ENCODE data around the gene S1PR2.
"Not testable (repeated sequence)": the region's sequence is repeated elsewhere in the genome, so short reads cannot be mapped to it uniquely, and the experiment has no call there.

Gene S1PR2

DNA sequence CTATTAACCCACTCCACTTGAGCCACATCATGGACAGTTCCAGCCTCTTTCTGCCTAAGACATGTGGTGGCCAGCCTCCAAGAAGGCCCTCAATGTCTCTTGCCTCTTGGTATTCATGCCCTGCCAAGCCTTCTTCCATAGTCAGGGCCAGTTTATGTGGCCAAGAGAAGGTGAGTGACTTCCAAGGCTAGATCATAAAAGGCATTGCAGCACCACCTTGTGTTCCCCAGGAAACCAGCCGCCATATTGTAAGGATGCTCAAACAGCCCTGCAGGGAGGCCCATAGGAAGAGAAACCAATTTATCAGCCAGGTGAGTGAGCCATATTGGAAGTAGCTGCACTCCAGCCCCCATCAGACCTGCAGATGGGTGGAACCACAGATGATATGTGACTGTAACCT lies 24.1 kb downstream of the S1PR2 start:
- DNase-seq (ENCODE audit: extremely low read depth, low read depth), result no peak
- TF ChIP-seq CTCF (IDR thresholded peaks at IDR 0.05; ENCODE audit: low read depth, low read length), result no peak

DNA sequence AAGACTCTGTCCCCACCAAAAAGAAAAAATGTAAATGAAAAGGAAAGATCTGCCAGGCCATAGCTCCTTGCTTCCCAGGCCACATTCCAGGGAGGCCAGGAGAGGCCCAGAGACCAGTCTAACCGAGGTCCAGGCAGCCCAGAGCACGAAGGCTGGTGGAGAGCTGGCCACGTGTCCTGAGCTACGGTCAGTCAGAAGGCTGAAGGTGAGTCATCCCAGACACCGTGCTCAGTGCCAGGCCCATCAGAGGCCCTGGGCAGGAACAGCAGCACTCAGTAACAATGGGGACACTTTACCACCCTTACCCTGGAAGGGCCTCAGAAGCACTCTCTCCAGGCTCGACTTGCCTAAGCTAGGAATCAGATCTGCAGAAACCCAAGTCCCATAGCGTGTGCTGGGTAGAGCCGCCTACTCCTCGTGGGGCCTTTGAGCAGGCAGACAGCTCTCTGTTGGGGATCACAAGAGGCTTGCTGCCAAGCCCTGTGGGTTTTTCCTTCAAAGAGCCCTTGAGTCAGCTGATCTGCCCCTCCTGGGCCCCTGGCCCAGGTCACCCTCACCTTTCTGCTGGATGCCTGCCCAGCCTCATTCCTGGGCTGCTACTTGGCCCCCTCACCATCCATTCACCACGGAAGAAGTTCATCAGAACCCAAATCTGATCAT lies 24.8 kb downstream of the S1PR2 start:
- no peak for DNase-seq (ENCODE audit: extremely low read depth, low read depth)
- no peak for TF ChIP-seq CTCF (IDR thresholded peaks at IDR 0.05; ENCODE audit: low read depth, low read length)

- DNase-seq (ENCODE audit: extremely low read depth, low read depth), result no peak
- TF ChIP-seq CTCF (IDR thresholded peaks at IDR 0.05; ENCODE audit: low read depth, low read length), result no peak
Measured at GRCh38 chr19:10205636-10206035, 25.5 kb downstream of the S1PR2 start.

GRCh38 chr19:10203686-10204085 lies 27.4 kb downstream of the S1PR2 start:
- DNase-seq (ENCODE audit: extremely low read depth, low read depth), result no peak
- no peak for TF ChIP-seq CTCF (IDR thresholded peaks at IDR 0.05; ENCODE audit: low read depth, low read length)

DNA sequence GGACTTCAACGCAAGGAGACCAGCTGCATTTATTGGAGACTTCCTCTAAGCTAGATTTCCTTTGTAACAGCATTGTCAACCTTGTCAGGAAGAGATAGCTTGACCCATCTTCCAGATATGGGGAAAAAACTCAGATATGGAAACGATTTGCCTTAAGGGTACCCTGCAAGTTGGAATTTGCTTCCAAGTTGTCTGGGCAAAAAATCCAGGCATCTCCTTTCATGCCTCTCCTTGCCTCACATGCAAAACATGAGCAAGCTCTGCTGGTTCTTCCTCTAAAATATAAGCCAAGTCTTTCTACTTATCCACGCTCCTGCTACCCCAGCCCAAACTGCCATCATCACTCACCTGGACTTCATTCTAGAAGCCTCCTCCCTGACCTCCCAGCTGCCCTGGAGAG lies 30.0 kb downstream of the S1PR2 start:
- DNase-seq (ENCODE audit: extremely low read depth, low read depth), result no peak

GRCh38 chr19:10200101-10200500 lies 31.0 kb downstream of the S1PR2 start:
- DNase-seq (ENCODE audit: extremely low read depth, low read depth), result not testable (repeated sequence)

More for the DNA sequence above, 30.0 kb downstream of the S1PR2 start:
- no peak for TF ChIP-seq CTCF (IDR thresholded peaks at IDR 0.05; ENCODE audit: low read depth, low read length)

DNA sequence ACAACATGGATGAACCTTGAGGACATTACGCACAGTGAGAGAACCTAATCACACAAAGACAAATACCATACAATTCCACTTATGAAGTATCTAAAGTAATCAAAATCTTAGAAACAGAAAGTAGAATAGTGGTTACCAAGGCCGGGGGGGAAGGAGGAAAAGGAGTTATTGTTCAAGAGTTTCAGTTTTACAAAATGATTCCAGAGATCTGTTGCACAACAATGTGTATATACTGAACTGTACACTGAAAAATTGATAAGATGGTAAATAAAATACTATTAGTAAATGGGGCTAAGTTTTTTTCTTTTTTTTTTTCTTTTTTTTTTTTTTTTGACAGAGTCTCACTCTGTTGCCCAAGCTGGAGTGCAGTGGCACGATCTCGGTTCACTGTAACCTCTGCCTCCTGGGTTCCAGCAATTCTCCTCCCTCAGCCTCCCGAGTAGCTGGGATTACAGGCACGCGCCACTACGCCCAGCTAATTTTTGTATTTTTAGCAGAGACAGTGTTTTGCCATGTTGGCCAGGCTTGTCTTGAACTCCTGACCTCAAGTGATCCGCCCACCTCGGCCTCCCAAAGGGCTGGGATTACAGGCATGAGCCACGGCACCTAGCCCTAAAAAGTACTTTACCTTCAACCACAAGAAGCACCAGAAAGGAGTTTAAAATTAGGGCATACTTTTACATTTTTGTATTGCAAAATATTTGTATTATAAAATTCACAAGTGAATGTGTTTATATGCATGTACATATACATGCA lies 32.1 kb downstream of the S1PR2 start:
- DNase-seq (ENCODE audit: extremely low read depth, low read depth), result not testable (repeated sequence)

- no peak for TF ChIP-seq CTCF (IDR thresholded peaks at IDR 0.05; ENCODE audit: low read depth, low read length)
- DNase-seq (ENCODE audit: extremely low read depth, low read depth), result no peak
Measured at GRCh38 chr19:10195199-10195519, 36.0 kb downstream of the S1PR2 start.

All from AG09319 (cell line).